PC-9 (cell line): ENCODE data around the gene SDK1.

Source experiments
- EZH2 ChIP-seq: fragments of 200-600 bp; sonication (generic); IDR thresholded peaks from 2 replicates; pipeline ENCODE4 v1.8.0; 2017; ENCODE audit warnings: antibody characterized with exemption, low read depth
- TF ChIP-seq, protein P1 (sequence below): fragments of 200-600 bp; sonication (generic); conservative IDR thresholded peaks from 2 replicates; pipeline ENCODE4 v1.6.1; 2017; ENCODE audit warnings: mixed run types, antibody characterized with exemption, mild to moderate bottlenecking, moderate library complexity

DNA sequence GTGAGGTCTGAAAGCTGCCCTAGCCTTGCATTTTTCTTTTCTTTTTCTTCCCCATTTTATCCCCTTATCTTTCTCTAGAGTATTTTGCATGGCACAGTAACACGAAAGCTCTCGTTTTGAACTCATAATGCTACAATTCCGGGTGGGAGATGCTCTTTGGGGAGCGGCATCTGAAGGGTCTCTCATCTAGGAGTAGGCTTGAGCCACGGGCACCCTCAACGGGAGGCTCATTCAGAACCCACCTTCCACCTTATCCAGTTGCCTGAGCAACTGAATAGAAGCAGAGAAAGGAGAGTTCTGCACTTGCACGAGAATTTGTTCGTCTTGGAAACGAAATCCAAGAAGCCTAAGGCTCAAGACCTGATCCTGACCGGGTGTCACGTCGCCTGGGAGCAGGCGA is 777.5 kb downstream of the SDK1 start:
- TF ChIP-seq, protein P1, sequence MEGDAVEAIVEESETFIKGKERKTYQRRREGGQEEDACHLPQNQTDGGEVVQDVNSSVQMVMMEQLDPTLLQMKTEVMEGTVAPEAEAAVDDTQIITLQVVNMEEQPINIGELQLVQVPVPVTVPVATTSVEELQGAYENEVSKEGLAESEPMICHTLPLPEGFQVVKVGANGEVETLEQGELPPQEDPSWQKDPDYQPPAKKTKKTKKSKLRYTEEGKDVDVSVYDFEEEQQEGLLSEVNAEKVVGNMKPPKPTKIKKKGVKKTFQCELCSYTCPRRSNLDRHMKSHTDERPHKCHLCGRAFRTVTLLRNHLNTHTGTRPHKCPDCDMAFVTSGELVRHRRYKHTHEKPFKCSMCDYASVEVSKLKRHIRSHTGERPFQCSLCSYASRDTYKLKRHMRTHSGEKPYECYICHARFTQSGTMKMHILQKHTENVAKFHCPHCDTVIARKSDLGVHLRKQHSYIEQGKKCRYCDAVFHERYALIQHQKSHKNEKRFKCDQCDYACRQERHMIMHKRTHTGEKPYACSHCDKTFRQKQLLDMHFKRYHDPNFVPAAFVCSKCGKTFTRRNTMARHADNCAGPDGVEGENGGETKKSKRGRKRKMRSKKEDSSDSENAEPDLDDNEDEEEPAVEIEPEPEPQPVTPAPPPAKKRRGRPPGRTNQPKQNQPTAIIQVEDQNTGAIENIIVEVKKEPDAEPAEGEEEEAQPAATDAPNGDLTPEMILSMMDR = no peak
- TF ChIP-seq EZH2 = no peak
